Bronchial epithelial cell (primary cell): ENCODE measurements around the gene HSPA5. TPM values are rescaled to one million over a fixed set of nuclear protein-coding genes. Genes with fewer than 3 reads are reported as not detected.
"Not testable (repeated sequence)": the region's sequence is repeated elsewhere in the genome, so short reads cannot be mapped to it uniquely, and the experiment has no call there.

Source experiments
- DNase-seq: peaks from one replicate; pipeline ENCODE4 v3.0.0-alpha.2; 2010; ENCODE audit warnings: low read depth
- FAIRE-seq: peaks from 2 replicates; lab custom pipeline; 2011; peaks lifted over from hg19 to GRCh38; lab: Jason Lieb, UNC
- H3K27me3 ChIP-seq: 2 replicates; pipeline ENCODE4 v1.5.1; 2011; ENCODE audit warnings: low read length; ENCODE audit not compliant: control insufficient read depth, insufficient read depth
- H3K36me3 ChIP-seq: 2 replicates; pipeline ENCODE4 v1.5.1; 2011; ENCODE audit warnings: low read length; ENCODE audit not compliant: control insufficient read depth, insufficient read depth
- H3K4me3 ChIP-seq: 2 replicates; pipeline ENCODE4 v1.5.1; 2011; ENCODE audit warnings: mild to moderate bottlenecking, low read depth, low read length, control low read depth
- CTCF ChIP-seq: IDR thresholded peaks from 2 replicates; pipeline ENCODE4 v1.5.1; 2011; ENCODE audit warnings: mild to moderate bottlenecking, moderate library complexity, low read length, control low read depth, inconsistent platforms; ENCODE audit not compliant: insufficient read depth, severe bottlenecking
- total RNA-seq: library from RNA; depleted of rRNA; stranded (reverse); fragments of >200 nt; gene quantifications from 2 replicates; pipeline ENCODE4 v1.2.1, GENCODE V29; 2014

The HSPA5 gene
- total RNA-seq, 1 donor from 2014 or later = 520 TPM

GRCh38 chr9:125239631-125240597 lies 1.2 kb downstream of the HSPA5 start:
- H3K4me3 ChIP-seq = peak overlapping the region; percentile 100
- no peaks in the 10 kb centered on the region for H3K27me3 ChIP-seq
- no peak for TF ChIP-seq CTCF
- H3K36me3 ChIP-seq = peaks cover 18% of the 10 kb centered on the region
- DNase-seq (no peak), FAIRE-seq (no peak)

GRCh38 chr9:125238915-125239446 lies 2.2 kb downstream of the HSPA5 start:
- no peak for FAIRE-seq
- DNase-seq = no peak
- Histone ChIP-seq H3K4me3 (peak overlapping the region; percentile 100), H3K27me3 (no peaks in the 10 kb centered on the region), H3K36me3 (peaks cover 18% of the 10 kb centered on the region)
- TF ChIP-seq CTCF = no peak

GRCh38 chr9:125238127-125238914 lies 2.8 kb downstream of the HSPA5 start:
- FAIRE-seq = no peak
- peak overlapping the region; percentile 100 for H3K4me3 ChIP-seq
- DNase-seq = no peak

GRCh38 chr9:125236520-125237159 lies 4.5 kb downstream of the HSPA5 start:
- not testable (repeated sequence) for DNase-seq, H3K4me3 ChIP-seq, FAIRE-seq, H3K27me3 ChIP-seq
- H3K36me3 ChIP-seq = peaks cover 18% of the 10 kb centered on the region

More at GRCh38 chr9:125238127-125238914, 2.8 kb downstream of the HSPA5 start:
- TF ChIP-seq CTCF = no peak
- H3K27me3 ChIP-seq = no peaks in the 10 kb centered on the region
- H3K36me3 ChIP-seq = peaks cover 18% of the 10 kb centered on the region

- H3K4me3 ChIP-seq = no peak overlapping the region
- peaks cover 18% of the 10 kb centered on the region for H3K36me3 ChIP-seq
- TF ChIP-seq CTCF = no peak
- FAIRE-seq = no peak
- no peak for DNase-seq
- H3K27me3 ChIP-seq = no peaks in the 10 kb centered on the region
Observed at GRCh38 chr9:125235804-125236519, 5.2 kb downstream of the HSPA5 start.

GRCh38 chr9:125234099-125234498 lies 7.0 kb downstream of the HSPA5 start:
- FAIRE-seq, H3K4me3 ChIP-seq, H3K27me3 ChIP-seq, DNase-seq: not testable (repeated sequence)
- peaks cover 12% of the 10 kb centered on the region for H3K36me3 ChIP-seq
